ENCODE data around the gene ARHGAP42.

The ARHGAP42 gene

DNA sequence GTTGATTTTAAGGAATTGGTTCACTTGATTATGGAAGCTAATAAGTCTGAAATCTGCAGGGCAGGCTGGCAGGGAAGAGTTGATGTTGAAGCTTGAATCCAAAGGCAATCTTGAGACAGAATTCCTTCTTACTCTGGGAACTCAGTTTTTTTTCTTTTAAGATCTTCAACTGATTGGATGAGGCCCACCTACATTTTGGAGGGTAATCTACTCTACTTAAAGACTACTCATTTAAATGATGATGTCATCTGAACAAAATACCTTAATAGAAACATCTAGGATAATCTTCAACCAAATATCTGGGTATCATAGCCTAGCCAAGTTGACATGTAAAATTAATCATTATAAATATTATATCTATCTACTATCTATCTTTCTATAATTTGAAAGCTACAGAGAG is 279.3 kb downstream of the ARHGAP42 start:
- no peak overlapping the region for H3K27ac ChIP-seq
- DNase-seq (ENCODE audit: low spot score): no peak
- TF ChIP-seq, protein P1, sequence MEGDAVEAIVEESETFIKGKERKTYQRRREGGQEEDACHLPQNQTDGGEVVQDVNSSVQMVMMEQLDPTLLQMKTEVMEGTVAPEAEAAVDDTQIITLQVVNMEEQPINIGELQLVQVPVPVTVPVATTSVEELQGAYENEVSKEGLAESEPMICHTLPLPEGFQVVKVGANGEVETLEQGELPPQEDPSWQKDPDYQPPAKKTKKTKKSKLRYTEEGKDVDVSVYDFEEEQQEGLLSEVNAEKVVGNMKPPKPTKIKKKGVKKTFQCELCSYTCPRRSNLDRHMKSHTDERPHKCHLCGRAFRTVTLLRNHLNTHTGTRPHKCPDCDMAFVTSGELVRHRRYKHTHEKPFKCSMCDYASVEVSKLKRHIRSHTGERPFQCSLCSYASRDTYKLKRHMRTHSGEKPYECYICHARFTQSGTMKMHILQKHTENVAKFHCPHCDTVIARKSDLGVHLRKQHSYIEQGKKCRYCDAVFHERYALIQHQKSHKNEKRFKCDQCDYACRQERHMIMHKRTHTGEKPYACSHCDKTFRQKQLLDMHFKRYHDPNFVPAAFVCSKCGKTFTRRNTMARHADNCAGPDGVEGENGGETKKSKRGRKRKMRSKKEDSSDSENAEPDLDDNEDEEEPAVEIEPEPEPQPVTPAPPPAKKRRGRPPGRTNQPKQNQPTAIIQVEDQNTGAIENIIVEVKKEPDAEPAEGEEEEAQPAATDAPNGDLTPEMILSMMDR (IDR thresholded peaks at IDR 0.05): no peak
- no peak overlapping the region for H3K4me3 ChIP-seq

DNA sequence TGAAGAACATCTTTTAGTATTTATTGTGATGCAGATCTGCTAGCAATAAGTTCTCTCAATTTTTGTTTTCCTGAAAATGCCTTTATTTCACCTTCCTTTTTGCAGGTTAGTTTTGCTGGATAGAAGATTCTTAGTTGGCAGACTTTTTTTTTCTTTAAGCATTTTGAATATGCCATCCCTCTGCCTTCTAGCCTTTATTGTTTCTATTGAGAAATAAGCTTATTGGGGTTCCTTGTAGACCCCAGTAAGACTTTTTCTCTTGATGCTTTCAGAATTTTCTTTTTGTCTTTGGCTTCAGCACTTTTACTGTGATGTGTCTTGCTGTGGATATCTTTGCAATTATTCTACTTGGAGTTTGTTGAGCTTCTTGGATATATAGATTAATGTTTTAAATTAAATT is 281.9 kb downstream of the ARHGAP42 start:
- TF ChIP-seq, protein P1 (IDR thresholded peaks at IDR 0.05): no peak
- no peak overlapping the region for H3K27ac ChIP-seq
- no peak for DNase-seq (ENCODE audit: low spot score)
- no peak overlapping the region for H3K4me3 ChIP-seq

DNA sequence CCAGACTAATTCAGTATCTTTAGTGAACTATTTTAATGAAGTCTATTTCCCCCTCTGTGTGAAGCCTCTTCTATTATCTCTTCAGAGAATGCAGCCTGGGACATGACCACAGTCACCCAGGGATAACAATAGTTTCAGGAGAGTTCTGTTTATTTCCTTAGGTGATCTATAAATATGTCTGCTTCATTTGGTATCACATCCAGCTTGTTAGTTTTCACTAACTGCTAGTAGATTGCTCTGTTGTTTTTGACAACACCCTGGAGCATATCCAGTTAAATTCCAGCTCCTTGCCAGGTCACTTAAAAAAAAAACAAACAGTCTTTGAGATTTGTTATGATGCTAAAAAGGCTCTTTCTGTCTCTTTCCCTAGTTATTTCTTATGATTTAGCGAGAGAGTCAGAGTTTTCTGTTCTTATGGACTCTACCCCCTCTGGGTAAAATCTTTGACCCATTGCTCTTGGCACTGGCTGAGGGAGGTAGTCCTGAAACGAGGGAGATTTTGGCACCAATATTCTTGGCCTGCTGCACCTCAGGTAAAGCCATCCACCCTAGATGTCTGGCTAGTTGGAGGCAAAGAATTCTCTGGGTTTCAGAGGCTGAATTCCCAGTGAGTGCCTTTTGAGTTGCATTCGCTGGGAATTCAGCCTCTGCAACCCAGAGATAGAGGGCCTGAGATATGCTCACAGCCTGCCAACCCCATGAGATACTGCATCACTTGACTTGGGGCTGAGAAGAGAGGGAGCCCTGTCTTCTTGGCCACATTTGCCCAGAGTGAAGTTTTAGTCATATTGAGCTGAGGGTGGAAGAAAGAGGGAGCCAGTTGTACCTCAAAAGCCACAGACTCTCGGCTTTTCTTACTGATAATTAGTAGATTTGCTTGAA is 283.4 kb downstream of the ARHGAP42 start:
- TF ChIP-seq, protein P1 (IDR thresholded peaks at IDR 0.05): no peak
- H3K4me3 ChIP-seq: no peak overlapping the region
- no peak overlapping the region for H3K27ac ChIP-seq
- DNase-seq (ENCODE audit: low spot score): no peak

DNA sequence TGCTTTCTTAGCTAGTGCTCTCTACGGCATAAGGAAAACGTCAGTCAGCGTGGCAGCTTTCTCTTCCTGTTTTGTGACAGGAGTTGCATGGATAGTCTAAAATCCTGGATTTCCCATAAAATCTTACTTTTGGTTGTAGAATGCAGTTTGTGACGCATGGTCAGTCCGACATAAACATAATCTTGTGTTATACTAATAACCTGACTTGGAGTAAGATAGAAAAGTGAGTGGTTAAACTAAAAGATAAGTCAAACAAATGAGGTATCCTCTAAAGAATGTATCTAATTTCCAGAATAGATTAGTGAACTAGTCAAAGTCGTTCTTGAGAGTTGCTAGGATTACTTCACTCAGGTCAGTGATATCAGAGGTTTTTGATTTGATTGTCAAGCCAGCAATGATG is 285.0 kb downstream of the ARHGAP42 start:
- Histone ChIP-seq H3K27ac (no peak overlapping the region), H3K4me3 (no peak overlapping the region)
- DNase-seq (ENCODE audit: low spot score): no peak
- TF ChIP-seq, protein P1 (IDR thresholded peaks at IDR 0.05): no peak

DNA sequence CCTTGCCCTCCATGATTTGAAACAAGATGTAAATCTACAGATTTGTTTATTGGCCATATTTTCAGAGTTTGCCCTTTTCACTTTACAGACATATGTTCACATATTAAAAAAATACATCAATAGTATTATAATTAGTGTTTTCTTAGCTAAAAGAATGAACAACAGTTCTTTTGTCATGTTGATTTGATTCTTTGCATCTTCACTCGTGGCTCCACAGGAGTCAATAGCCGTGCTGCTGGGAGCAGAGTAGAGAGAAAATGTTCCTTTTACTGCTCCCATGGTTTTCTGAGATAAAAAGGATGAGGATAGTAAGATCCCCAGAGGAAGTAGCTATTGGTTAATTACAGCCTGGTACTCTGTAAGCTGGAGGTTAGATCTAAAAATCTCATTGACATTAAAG is 291.4 kb downstream of the ARHGAP42 start:
- Histone ChIP-seq H3K4me3 (no peak overlapping the region), H3K27ac (no peak overlapping the region)
- DNase-seq (ENCODE audit: low spot score): no peak
- TF ChIP-seq, protein P1 (IDR thresholded peaks at IDR 0.05): no peak

DNA sequence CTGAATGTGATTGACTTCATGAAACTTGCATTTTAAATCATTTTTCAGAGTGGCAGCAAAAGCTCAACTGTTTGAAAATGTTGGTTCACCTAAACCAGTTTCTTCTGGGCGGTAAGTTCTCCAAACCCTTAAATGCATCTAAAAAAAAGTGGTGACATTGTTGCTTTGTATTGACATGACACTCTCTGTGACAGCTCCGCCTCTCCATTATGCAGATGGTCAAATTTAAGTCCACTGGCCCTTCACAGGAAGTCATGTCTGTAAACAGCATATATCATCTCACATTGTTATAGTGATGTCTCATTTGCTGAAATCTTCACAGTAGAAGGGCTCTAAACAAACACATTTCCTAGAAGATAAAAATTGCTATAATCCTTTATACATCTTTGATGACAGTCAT is 291.9 kb downstream of the ARHGAP42 start:
- Histone ChIP-seq H3K4me3 (no peak overlapping the region), H3K27ac (no peak overlapping the region)
- DNase-seq (ENCODE audit: low spot score): no peak
- TF ChIP-seq, protein P1 (IDR thresholded peaks at IDR 0.05): no peak

DNA sequence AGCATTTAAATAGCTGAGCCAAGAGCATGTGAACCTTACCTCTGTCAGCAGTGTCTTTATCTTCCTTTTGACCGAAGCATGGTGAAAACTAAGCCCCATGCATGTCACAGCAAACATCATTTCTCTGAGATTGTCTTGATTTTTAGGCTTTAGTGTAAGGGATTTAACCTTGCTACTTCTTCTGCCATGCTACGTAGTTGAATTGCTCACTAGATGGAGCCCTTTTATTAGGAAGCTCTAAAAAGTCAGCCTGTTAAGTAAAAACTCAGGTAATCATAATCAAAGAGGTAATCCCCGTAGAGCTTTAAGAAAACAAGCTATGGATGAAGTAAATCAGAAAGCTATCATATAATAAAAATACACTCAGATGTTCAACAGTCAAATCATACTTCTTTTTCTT is 293.1 kb downstream of the ARHGAP42 start:
- Histone ChIP-seq H3K27ac (no peak overlapping the region), H3K4me3 (no peak overlapping the region)
- TF ChIP-seq, protein P1 (IDR thresholded peaks at IDR 0.05): peak; percentile 50
- DNase-seq (ENCODE audit: low spot score): no peak
